ENCODE data around the gene TNFRSF14. TPM values are rescaled to one million over a fixed set of nuclear protein-coding genes. Genes with fewer than 3 reads are reported as not detected.

TNFRSF14 gene
- total and polyA plus RNA-seq, 2 of the 13 experiments (the other 11 are each of a cell fraction or from before 2014, with no cell fraction given): 11.9 to 49.9 TPM

- TF ChIP-seq AHDC1 (CRISPR knock-in tag; IDR thresholded peaks at IDR 0.05; ENCODE audit: borderline replicate concordance): no peak
- TF ChIP-seq ZNF567 (CRISPR knock-in tag; IDR thresholded peaks at IDR 0.05; ENCODE audit: borderline replicate concordance): no peak
- TF ChIP-seq ZBTB26 (CRISPR knock-in tag; IDR thresholded peaks at IDR 0.05; ENCODE audit: borderline replicate concordance): no peak; the same call in 1 of the 2 replicates
- TF ChIP-seq, protein P1, sequence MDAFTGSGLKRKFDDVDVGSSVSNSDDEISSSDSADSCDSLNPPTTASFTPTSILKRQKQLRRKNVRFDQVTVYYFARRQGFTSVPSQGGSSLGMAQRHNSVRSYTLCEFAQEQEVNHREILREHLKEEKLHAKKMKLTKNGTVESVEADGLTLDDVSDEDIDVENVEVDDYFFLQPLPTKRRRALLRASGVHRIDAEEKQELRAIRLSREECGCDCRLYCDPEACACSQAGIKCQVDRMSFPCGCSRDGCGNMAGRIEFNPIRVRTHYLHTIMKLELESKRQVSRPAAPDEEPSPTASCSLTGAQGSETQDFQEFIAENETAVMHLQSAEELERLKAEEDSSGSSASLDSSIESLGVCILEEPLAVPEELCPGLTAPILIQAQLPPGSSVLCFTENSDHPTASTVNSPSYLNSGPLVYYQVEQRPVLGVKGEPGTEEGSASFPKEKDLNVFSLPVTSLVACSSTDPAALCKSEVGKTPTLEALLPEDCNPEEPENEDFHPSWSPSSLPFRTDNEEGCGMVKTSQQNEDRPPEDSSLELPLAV (CRISPR knock-in tag; conservative IDR thresholded peaks at IDR 0.05; ENCODE audit: low read depth): no peak
- no peak; the same call in 1 of the 2 replicates for TF ChIP-seq ARNT2 (CRISPR knock-in tag; IDR thresholded peaks at IDR 0.05; ENCODE audit: low read depth)
- TF ChIP-seq ZNF333 (CRISPR knock-in tag; IDR thresholded peaks at IDR 0.05; ENCODE audit: borderline replicate concordance): no peak
- no peak for TF ChIP-seq BCL6 (CRISPR knock-in tag; IDR thresholded peaks at IDR 0.05)
- TF ChIP-seq, protein P2, sequence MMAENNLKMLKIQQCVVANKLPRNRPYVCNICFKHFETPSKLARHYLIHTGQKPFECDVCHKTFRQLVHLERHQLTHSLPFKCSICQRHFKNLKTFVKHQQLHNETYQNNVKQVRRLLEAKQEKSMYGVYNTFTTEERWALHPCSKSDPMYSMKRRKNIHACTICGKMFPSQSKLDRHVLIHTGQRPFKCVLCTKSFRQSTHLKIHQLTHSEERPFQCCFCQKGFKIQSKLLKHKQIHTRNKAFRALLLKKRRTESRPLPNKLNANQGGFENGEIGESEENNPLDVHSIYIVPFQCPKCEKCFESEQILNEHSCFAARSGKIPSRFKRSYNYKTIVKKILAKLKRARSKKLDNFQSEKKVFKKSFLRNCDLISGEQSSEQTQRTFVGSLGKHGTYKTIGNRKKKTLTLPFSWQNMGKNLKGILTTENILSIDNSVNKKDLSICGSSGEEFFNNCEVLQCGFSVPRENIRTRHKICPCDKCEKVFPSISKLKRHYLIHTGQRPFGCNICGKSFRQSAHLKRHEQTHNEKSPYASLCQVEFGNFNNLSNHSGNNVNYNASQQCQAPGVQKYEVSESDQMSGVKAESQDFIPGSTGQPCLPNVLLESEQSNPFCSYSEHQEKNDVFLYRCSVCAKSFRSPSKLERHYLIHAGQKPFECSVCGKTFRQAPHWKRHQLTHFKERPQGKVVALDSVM (CRISPR knock-in tag; IDR thresholded peaks at IDR 0.05): no peak
- no peak for TF ChIP-seq TEAD2 (CRISPR knock-in tag; IDR thresholded peaks at IDR 0.05)
- no peak for TF ChIP-seq MZF1 (CRISPR knock-in tag; IDR thresholded peaks at IDR 0.05; ENCODE audit: borderline replicate concordance)
- TF ChIP-seq BRCA1 (CRISPR knock-in tag; IDR thresholded peaks at IDR 0.05): no peak
- TF ChIP-seq HNRNPUL1 (IDR thresholded peaks at IDR 0.05; ENCODE audit: low read depth, low read length): no peak
- TF ChIP-seq, protein P3, sequence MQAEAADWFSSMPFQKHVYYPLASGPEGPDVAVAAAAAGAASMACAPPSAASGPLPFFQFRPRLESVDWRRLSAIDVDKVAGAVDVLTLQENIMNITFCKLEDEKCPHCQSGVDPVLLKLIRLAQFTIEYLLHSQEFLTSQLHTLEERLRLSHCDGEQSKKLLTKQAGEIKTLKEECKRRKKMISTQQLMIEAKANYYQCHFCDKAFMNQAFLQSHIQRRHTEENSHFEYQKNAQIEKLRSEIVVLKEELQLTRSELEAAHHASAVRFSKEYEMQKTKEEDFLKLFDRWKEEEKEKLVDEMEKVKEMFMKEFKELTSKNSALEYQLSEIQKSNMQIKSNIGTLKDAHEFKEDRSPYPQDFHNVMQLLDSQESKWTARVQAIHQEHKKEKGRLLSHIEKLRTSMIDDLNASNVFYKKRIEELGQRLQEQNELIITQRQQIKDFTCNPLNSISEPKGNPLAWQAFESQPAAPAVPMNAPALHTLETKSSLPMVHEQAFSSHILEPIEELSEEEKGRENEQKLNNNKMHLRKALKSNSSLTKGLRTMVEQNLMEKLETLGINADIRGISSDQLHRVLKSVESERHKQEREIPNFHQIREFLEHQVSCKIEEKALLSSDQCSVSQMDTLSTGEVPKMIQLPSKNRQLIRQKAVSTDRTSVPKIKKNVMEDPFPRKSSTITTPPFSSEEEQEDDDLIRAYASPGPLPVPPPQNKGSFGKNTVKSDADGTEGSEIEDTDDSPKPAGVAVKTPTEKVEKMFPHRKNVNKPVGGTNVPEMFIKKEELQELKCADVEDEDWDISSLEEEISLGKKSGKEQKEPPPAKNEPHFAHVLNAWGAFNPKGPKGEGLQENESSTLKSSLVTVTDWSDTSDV (CRISPR knock-in tag; IDR thresholded peaks at IDR 0.05): no peak
These were observed 30.2 kb downstream of the TNFRSF14 start, which contains the start of gene PRXL2B (continued) for GRCh38 chr1:2586154-2587070.

Measured in HepG2 (cell line).